NCI-H1694 (cell line): Measurements from ENCODE around the gene PTP4A2.

ENCODE experiments used
- DNase-seq: peaks from one replicate; lab custom pipeline; 2025; lab: John Stamatoyannopoulos, UW

PTP4A2 gene

DNA sequence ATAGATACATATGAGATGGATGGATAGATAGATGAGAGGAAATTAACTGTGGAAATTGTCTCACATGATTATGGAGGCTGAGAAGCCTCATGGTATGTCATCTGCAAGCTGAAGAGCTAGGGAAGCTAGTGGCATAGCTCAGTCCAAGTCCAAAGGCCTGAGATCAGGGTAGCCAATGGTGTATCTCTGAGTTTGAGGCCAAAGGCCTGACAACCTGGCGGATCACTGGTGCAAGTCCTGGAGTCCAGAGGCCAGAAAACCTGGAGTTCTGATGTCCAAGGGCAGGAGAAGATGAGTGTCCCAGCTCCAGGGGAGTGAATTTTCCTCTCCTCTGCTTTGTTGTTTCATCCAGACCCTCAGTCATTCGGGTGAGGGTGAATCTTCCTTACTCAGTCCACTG, 78.4 kb downstream of the PTP4A2 start:
- no peak for DNase-seq

- DNase-seq, result no peak
Observed at GRCh38 chr1:31859044-31859443, 79.1 kb downstream of the PTP4A2 start.

GRCh38 chr1:31857863-31858262, 80.3 kb downstream of the PTP4A2 start:
- DNase-seq, result no peak
